Measurements from ENCODE around the gene CDK17.
A peak's percentile ranks its signal among the peaks of the same experiment; 100 is the strongest.
"Not testable (repeated sequence)": the region's sequence is repeated elsewhere in the genome, so short reads cannot be mapped to it uniquely, and the experiment has no call there.

The CDK17 gene

GRCh38 chr12:96387981-96388380 lies 12.3 kb downstream of the CDK17 start:
- no peak for DNase-seq

DNA sequence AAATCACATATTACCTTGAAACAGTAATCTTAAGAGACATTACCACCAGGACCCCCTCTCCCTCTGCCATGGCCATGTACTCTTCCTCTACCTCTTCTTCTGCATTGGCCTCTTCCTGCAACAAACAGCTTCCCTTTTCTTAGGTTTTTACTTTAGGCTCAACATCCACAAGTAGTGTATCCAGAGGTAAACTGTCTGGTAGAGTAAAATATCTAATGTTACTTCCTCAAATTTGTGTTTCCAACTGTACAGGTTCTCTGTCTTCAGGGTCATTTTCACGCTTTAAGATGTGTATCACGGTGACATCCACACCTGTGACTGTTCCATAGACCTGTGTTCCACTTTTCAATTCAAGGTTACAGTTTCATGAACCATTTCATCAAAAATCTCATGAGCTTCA lies 13.4 kb downstream of the CDK17 start:
- no peak for DNase-seq

- no peak for DNase-seq
Observed at GRCh38 chr12:96383991-96384390, 16.2 kb downstream of the CDK17 start.

DNA sequence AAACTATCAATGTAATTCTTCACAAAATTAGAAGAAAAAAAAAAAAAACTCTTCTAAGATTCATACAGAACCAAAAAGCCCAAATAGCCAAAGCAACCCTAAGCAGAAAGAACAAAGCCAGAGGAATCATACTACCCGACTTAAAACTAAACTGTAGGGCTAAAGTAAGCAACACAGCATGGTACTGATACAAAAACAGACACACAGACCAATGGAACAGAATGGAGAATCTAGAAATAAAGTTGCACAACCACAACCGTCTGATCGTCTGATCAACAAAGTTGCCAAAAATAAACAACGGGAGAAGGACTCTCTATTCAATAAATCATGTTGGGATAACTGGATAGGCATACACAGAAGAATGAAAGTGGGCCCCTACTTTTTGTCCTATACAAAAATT lies 16.9 kb downstream of the CDK17 start:
- DNase-seq = no peak

GRCh38 chr12:96379743-96380142 lies 20.5 kb downstream of the CDK17 start:
- not testable (repeated sequence) for DNase-seq

GRCh38 chr12:96378319-96378718 lies 21.9 kb downstream of the CDK17 start:
- DNase-seq = no peak

DNA sequence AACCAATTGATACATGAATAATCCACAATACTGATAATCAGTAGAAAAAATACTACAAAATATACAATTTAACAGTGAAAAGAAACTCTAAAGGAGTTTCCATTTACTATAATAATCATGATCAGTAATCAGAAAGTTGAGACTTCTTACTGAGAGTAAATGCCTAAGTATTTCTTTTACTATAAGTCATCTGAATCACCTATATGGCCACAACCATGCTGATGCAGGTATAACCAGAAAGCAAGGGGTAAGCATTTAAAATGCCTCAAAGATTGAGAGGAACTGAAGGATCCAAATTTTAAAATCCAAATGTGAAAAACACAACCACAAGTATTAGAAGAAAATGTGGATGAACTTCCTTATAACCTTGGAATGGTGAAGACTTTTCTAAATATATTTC lies 23.4 kb downstream of the CDK17 start:
- no peak for DNase-seq

DNA sequence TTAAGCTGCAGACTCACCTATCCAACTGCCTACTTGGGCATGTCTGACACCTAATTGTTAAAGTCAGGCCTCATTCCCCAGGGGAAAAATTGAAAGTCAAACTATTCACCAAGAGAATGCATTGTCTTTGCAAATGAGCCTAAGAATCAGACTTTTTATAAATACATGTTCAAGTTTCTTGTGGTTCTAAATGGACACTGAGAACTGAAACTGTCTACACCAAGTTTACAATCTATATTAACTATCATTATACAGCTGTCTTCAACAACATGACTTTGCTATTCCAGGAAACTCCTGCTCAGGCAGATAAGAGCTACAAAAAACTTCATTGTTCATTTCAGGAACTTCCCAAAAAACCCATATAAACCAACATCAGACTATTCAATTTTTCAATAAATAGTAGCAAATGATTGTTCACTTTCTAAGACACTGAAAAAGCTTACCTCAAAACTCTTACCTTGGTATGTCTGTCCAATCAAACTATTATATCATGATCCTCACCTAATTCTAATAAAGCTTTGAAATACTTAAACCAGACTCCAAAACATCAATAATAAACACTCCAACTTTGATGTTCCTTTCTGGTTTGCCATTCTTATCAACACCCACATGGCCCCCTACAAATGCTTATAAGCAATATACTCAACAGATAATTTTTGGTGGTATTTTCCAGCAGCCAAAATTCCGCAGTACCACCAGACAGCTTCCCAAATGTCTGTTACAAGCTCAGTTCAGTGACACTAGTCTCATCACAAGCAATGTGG lies 24.2 kb downstream of the CDK17 start:
- DNase-seq = no peak

DNA sequence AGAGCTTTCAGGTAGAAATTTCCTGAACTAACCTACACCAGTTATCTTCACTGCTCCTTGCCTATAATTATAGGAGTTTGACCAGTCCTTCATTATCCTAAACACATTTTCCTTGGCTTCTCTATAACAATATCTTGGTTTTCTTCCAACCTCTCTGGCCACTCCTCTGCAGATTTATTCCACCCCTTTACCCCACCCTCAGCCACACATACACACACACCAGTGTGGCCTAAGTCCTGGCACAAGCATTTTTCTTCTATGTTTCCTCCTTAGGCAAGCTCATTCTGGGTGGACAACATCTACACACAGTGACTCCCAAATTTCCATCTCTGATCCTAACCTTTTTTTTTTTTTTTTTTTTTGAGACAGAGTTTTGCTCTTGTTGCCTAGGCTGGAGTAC lies 25.1 kb downstream of the CDK17 start:
- no peak for DNase-seq

DNA sequence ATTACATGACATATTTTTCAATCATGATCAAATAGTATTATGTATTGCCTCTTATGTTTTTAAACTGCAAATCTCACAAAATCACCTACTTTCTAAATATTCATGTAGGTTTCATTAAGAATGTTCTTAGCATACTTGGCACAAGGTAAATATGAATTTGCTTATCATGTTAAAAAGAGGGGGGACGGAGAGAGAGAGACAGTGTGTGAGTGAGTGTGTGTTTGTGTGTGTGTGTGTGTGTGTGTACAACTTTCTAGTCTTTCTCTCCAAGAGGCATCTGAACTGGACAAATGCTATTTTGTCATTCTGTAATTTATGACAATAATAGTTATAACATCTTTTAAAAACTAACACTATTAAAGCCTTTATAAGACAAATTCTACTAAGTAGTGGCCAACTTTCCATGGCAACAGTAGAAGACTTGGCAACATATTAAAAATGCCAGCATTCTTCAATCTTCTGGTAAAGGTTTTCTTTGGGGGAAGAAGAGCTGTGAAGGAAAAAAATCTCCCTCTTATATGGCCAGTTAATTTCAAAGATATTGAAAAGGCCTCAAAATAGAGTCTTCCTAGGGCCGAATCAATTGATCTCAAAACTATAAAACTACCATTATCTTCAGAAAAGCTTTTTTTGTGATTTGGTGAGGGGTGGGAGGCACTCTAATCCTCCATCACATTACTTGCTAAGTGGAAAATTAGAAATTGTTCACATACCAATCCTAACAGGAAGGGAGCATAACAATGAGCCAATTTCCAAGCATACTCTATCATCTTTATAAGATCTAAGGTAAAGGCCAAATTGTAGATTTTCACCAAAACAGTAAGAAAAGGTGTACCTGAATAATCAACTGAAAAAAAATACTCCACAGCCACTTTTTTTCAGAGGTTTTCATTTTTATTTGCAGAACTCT lies 28.2 kb downstream of the CDK17 start:
- DNase-seq = no peak

DNA sequence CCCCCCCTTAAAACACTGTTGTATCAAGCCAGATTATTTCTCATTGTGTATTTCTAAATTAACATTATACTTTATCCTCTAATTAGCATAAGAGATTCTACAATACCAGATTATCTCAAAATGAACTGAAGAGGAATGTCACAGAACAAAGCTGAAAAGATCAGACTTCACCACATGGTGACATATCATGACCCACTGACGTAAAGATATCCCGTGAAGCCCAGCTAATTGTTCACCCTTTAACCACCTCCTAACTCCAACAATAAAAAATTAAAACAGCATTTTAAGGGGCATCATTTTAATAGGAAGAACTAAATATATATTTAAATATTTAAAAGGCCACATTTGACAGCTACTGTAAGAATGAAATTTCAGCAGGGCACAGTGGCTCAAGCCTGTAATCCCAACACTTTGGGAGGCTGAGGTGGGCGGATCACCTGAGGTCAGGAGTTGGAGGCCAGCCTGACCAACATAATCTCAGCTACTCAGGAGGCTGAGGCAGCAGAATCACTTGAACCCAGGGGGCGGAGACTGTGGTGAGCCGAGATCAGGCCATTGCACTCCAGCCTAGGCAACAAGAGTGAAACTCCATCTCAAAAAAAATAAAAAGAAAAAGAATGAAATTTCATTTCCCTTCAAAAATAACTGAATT lies 29.0 kb downstream of the CDK17 start:
- DNase-seq = no peak

GRCh38 chr12:96368687-96369086 lies 31.6 kb downstream of the CDK17 start:
- DNase-seq = no peak

- DNase-seq = peak; percentile 25
Observed at GRCh38 chr12:96368233-96368632, 32.0 kb downstream of the CDK17 start.

- DNase-seq = no peak
Observed at GRCh38 chr12:96366381-96366654, 33.9 kb downstream of the CDK17 start.

DNA sequence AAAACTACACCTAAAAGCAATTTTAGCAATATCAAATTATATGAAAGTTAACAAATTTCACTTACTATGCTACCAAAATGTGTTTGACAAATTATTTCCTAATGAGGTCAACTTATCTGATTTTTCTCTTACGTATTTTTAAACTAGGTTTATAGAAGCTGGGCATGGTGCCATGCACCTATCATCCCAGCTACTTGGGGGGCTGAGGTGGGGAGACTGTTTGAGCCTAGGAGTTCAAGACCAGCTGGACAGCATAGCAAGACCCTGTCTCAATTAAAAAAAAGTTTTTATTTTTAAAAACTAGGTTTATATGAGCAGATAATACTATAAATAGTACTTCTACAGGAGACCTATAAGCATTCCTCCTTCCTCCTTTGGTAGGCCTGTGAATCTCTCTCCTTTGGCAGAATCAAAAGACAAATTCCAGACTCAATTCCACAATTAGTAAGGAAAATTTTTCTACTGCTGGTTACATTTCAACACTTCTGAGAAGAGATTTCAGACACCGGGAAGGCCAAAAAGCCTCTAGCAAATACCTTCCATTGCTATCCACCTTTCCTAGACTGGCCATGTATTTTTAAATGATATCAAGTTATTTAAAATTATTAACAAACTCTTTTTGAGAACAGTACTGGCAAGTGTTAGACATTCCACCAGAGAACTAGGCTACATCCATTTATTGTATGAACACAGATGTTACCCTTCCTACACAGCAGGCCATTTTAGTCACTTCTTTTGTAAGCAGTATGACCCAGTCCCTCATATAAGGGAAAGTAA lies 34.4 kb downstream of the CDK17 start:
- no peak for DNase-seq

DNA sequence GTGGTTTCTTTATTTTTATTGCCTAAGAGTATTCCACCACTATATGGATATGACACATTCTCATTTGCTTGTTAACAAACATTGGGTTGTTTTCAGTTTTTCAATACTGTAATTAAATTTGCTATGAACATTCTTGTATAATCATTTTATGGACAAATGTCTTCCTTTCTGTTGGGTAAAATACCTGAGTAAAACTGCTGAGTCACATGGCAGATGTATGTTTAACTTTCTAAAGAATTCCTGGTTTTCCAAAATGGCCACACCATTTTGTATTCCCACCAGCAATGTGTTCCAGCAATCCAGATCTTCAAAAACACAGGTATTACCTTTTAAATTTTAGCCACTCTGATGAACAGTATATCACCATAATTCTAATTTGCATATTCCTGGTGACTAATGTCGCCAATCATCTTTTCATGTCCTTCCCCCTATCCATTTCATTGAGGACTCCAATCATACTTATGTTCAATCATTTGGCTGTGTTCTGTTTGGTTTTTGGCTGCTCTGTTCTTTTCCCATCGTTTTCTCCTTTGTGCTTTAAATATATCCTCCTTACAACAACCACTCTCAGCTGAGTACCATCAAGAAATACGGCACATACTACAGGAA lies 36.0 kb downstream of the CDK17 start:
- DNase-seq = peak; percentile 25

DNA sequence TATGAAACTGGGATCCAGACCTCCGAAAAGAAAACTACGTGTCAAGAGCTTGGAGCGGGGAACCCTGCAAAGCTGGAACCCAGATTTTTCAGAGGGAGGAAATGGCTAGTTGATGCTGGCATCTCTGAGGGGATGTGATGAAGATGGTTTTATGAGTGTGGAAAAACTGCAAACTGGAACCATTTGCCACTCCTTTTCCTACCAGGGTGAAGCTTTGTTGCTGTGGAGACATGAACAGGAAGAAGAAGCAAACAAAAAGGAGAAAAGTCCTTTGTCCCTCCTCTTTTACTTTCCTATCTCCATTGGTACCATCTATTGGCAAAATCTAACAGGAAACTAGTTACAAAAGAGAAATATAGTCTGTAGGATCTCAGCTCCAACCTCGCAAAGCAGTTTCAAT lies 39.2 kb downstream of the CDK17 start:
- peak; percentile 25 for DNase-seq

DNA sequence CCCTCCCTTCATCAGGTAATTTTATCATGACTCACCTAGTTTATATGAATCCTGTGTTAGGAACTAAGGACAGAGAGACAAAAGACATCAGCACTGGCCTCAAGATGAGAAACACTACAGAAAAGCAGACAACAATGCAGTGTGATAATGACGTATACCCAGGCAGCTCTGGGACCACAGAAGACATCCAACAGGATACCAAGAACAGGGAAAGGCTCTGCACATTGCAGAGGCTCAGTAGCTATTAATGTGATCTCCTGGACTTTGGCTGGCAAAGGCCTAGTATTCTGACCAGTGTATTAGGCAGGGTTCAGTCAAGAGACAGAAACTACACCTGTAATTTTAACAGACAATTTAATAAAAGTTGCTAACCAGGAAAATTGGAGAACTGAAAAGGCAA lies 39.7 kb downstream of the CDK17 start:
- no peak for DNase-seq

DNA sequence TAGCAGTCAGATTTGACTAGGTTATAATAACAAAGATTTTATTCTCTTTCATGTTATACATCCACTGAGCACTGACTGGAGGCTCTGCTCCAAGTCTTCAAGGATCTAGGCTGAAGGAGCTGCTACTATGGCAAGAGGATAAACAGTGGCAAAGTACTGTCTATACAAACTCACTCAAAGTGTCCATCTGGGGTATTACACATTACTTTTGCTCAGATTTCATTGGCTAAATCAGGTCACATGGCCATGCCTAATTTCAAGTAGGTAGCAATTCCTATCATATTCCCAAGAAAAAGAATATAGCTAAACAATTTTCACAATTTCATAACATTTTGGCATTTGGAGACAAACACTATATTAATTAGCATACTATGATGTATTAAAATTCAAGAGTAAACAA lies 40.9 kb downstream of the CDK17 start:
- peak; percentile 26 for DNase-seq

DNA sequence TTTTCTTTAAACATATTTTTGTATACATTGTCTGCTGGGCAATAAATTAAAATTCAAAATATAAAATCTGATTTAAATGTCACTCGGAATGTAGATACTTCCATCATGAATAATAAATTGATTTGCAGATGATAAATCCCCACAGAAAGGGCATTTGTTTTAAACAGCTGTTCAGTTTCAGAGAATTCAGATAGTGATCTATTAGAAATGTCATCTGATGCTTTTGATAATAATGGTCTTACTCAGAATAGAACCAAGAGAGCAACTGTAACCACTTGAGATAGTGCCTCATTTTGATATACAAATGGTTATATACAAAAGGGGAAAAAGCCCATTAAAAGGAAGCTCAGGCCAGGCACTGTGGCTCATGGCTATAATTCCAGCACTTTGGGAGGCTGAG lies 43.4 kb downstream of the CDK17 start:
- DNase-seq = no peak

- no peak for DNase-seq
Observed at GRCh38 chr12:96354844-96355534, 45.2 kb downstream of the CDK17 start.

GRCh38 chr12:96354326-96354725 lies 45.9 kb downstream of the CDK17 start:
- no peak for DNase-seq
